Femur (tissue), 1 donor: ENCODE measurements around the gene PICK1.

Experiments
- DNase-seq: peaks from one replicate; pipeline ENCODE4 v3.0.0-alpha.2; 2017

The PICK1 gene

GRCh38 chr22:38056969-38057891 is at the start of gene PICK1:
PICK1 (plus strand) TSS chr22:38057404; CDS start chr22:38057810, 406 bp downstream.
- peak; percentile 94 for DNase-seq

- no peak for DNase-seq
Observed at GRCh38 chr22:38009000-38009806, 48.0 kb upstream of the PICK1 start.

GRCh38 chr22:38012604-38013072 is 44.6 kb upstream of the PICK1 start:
- DNase-seq: no peak

- no peak for DNase-seq
Observed at GRCh38 chr22:38014083-38014482, 43.1 kb upstream of the PICK1 start.

GRCh38 chr22:38016182-38017151 is 40.7 kb upstream of the PICK1 start:
- DNase-seq: peak; percentile 69

- DNase-seq: peak; percentile 85
Observed at GRCh38 chr22:38017272-38017920, 39.8 kb upstream of the PICK1 start.

- no peak for DNase-seq
Observed at GRCh38 chr22:38017939-38018885, 39.0 kb upstream of the PICK1 start.

GRCh38 chr22:38018938-38019827 is 38.0 kb upstream of the PICK1 start:
- no peak for DNase-seq

GRCh38 chr22:38021206-38021605 is 36.0 kb upstream of the PICK1 start:
- no peak for DNase-seq

GRCh38 chr22:38023045-38023444 is 34.2 kb upstream of the PICK1 start:
- DNase-seq: no peak

- no peak for DNase-seq
Observed at GRCh38 chr22:38025514-38025913, 31.7 kb upstream of the PICK1 start.

GRCh38 chr22:38026130-38027111 is 30.8 kb upstream of the PICK1 start:
- DNase-seq: no peak

GRCh38 chr22:38027487-38027886 is 29.7 kb upstream of the PICK1 start:
- no peak for DNase-seq

- DNase-seq: no peak
Observed at GRCh38 chr22:38028344-38029130, 28.7 kb upstream of the PICK1 start.

GRCh38 chr22:38029370-38029769 is 27.8 kb upstream of the PICK1 start:
- no peak for DNase-seq

- DNase-seq: no peak
Observed at GRCh38 chr22:38029901-38030300, 27.3 kb upstream of the PICK1 start.
